Endometrial microvascular endothelial cells (primary cell): ENCODE measurements around the gene YY1. TPM values are rescaled to one million over a fixed set of nuclear protein-coding genes. Genes with fewer than 3 reads are reported as not detected.
"Not testable (repeated sequence)": the region's sequence is repeated elsewhere in the genome, so short reads cannot be mapped to it uniquely, and the experiment has no call there.

ENCODE experiments used
- in situ Hi-C: cut with HindIII; loops from 2 replicates; pipeline ENCODE4 v1.10.0; 2017; ENCODE audit warnings: low sequenced_read_pairs, low pct_unique_long_range_greater_than_20kb; ENCODE audit errors: inconsistent ontology term
- total RNA-seq: library from RNA; depleted of rRNA; stranded (reverse); fragments of >200 nt; gene quantifications from one replicate; pipeline ENCODE4 v1.2.3, GENCODE V29; 2015; ENCODE audit errors: inconsistent ontology term

YY1 gene
- total RNA-seq, 1 donor from 2014 or later = 37.0 TPM

DNA sequence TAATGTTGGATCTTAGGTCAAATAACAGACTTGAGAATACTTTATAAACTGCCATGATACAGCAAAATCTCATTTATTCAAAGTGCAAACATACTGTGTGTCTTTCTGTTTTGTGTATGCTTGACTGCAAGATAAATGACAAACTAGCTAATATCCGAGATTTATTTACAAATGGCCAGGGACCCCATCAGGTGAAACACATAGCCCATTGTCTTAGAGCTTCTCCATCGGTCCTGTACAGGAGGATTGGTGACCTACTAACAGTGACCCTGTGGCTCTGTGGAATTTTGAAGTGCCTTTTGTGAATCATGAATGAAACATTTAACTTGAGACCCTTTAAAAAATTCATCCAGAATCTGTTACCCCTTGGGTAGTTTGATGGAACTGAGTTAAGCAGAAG is 40.2 kb downstream of the YY1 start:
- in situ Hi-C loops = no loop called here

- in situ Hi-C loops = no loop called here
Observed at GRCh38 chr14:100279563-100279962, 40.6 kb downstream of the YY1 start.

GRCh38 chr14:100281286-100282082 is 42.5 kb downstream of the YY1 start:
- in situ Hi-C loops = no loop called here

- in situ Hi-C loops = no loop called here
Observed at GRCh38 chr14:100282083-100282350, 43.1 kb downstream of the YY1 start.

- in situ Hi-C loops = no loop called here
Observed at GRCh38 chr14:100282766-100283419, 43.9 kb downstream of the YY1 start.

DNA sequence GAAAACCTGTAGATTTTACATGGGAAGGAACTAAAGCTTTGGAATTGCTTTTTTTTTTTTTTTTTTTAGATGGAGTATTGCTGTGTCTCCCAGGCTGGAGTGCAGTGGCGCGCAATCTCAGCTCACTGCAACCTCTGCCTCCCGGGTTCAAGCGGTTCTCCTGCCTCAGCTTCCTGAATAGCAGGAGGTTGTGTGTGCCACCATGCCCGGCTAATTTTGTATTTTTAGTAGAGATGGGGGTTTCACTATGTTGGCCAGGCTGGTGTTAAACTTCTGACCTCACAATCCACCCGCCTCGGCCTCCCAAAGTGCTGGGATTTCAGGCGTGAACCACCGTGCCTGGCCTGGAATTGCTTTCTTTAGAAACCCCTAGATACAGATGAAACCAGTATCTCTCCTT is 44.5 kb downstream of the YY1 start:
- in situ Hi-C loops = not testable (repeated sequence)

GRCh38 chr14:100283984-100284881 is 45.3 kb downstream of the YY1 start:
- in situ Hi-C loops = no loop called here

DNA sequence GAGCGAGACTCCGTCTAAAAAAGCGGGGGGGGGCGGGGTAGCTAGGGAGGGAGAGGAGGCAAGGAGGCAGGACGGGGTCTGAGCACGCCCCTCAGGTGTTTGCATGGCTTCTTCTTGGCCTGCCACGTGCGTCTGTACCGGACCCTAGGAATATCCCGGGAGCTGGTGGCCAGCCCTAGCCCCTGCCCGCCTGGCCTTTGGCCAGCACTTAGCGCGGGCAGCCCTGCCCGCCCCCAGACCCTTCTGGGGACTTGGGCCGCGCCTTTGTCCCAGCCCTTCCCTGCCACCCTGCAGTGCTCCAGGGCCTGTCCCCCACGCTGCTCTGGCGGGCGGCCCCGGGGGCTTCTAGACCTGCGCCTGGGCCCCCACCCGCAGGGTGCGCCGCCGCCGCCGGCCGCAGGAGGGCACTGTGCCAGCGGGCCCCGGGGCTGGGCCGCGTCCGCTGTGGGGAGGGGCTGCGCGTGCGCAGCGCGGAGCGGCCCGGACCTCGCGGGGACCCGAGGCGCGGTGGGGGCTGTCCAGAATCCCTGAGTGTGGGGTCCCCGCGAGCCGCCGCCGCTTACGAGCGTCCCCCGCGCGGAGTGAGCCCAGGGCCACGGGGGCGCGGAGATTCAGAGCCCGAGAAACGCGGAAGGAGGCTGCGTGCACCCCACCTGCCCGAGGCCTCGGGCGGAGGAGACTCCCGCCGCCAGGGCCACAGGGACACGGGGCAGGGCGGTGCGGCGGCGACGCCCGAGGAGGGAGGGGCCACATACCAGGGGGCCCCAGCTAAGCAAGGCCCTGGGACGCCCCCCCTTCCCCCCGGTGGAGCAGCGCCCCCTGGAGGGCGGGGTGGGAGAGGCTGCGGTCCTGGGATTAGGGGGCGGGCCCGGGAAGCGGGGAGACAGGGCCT is 46.3 kb downstream of the YY1 start:
- in situ Hi-C loops = no loop called here

DNA sequence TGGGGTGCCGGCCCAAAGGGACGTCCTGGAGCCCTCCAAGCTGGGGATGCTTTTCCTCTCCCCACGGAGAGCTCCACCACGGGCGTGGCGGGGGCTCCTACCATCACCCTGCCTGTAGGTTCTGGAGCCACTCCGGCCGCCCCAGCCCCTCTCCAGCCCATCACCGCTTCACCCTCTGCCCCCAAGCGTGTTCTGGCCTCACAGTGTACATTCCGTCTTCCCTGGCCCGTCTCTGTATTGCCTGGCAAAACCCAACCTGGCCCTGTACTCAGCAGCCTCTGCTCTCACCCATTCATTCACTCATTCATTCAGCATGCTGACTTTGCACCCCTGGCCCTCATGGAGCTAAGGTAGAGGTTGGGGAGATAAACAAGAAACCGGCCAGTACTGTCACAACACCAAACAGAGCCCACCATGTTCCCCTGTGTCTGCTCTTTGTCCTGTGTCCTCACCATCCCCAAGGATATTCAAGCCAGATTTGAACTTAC is 47.0 kb downstream of the YY1 start:
- in situ Hi-C loops = no loop called here

GRCh38 chr14:100286484-100287191 is 47.7 kb downstream of the YY1 start:
- in situ Hi-C loops = no loop called here

- in situ Hi-C loops = no loop called here
Observed at GRCh38 chr14:100287202-100287997, 48.5 kb downstream of the YY1 start.

GRCh38 chr14:100287998-100288295 is 49.0 kb downstream of the YY1 start:
- in situ Hi-C loops = not testable (repeated sequence)

DNA sequence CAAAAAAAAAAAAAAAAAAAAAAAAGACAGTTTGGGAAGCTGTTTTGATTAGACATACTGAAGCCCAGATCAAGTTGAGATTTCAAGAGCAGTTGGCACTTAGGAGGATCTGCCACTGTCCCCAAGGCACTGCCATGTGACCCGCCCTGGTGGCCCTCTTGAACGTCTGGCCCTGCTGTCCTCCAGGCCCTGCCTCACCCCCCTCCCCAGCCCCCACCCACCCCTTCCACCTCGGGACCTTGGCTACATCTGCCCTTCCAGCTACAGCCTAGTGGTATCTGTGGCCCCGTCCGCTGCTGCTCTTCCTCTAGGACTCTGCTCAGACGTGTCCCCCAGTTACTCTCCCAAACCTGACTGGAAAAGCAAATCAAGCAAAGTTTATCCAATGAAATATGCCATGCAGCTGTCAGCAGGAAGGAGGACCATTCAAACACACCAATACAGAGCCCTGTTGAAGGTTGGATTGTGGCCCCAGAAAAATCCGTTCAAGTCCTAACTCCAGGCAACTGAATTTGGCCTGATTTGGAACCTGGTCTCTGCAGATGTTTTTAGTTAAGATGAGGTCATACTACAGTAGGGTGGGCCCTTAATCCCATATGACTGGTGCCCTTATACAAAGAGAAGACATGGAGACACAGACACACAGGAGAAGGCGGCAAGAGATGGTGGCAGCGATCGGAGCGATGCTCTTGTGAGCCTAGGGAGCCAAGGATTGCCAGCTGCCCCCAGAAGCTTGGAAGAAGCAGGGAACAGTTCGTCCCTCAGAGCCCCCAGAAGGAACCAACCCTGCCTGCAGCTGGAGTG is 49.6 kb downstream of the YY1 start:
- in situ Hi-C loops = no loop called here

GRCh38 chr14:100289916-100290606 is 51.1 kb downstream of the YY1 start:
- in situ Hi-C loops = no loop called here

- in situ Hi-C loops = no loop called here
Observed at GRCh38 chr14:100290607-100291304, 51.8 kb downstream of the YY1 start.
